Measurements from ENCODE around the gene SKI.
A peak's percentile ranks its signal among the peaks of the same experiment; 100 is the strongest.
"Not testable (repeated sequence)": the region's sequence is repeated elsewhere in the genome, so short reads cannot be mapped to it uniquely, and the experiment has no call there.

Gene SKI

GRCh38 chr1:2248854-2249558 lies 20.9 kb downstream of the SKI start:
- no peak for DNase-seq

- no peak for DNase-seq
Observed at GRCh38 chr1:2249559-2249906, 21.4 kb downstream of the SKI start.

GRCh38 chr1:2250721-2251281 lies 22.7 kb downstream of the SKI start:
- no peak for DNase-seq

- no peak for DNase-seq
Observed at GRCh38 chr1:2251363-2251762, 23.2 kb downstream of the SKI start.

- no peak for DNase-seq
Observed at GRCh38 chr1:2251786-2252185, 23.7 kb downstream of the SKI start.

- no peak for DNase-seq
Observed at GRCh38 chr1:2252423-2252822, 24.3 kb downstream of the SKI start.

GRCh38 chr1:2253036-2253796 lies 25.1 kb downstream of the SKI start:
- no peak for DNase-seq

GRCh38 chr1:2253797-2254480 lies 25.8 kb downstream of the SKI start:
- DNase-seq = no peak

- no peak for DNase-seq
Observed at GRCh38 chr1:2255047-2255419, 26.9 kb downstream of the SKI start.

- peak; percentile 62 for DNase-seq
Observed at GRCh38 chr1:2255420-2256369, 27.6 kb downstream of the SKI start.

GRCh38 chr1:2256435-2257244 lies 28.5 kb downstream of the SKI start:
- DNase-seq = no peak

- DNase-seq = no peak
Observed at GRCh38 chr1:2257245-2257627, 29.1 kb downstream of the SKI start.

- no peak for DNase-seq
Observed at GRCh38 chr1:2258122-2258681, 30.1 kb downstream of the SKI start.

GRCh38 chr1:2258996-2259395 lies 30.9 kb downstream of the SKI start:
- peak; percentile 54 for DNase-seq

GRCh38 chr1:2259668-2260402 lies 31.7 kb downstream of the SKI start:
- DNase-seq = no peak

GRCh38 chr1:2260470-2260869 lies 32.4 kb downstream of the SKI start:
- not testable (repeated sequence) for DNase-seq

GRCh38 chr1:2260917-2261316 lies 32.8 kb downstream of the SKI start:
- no peak for DNase-seq

GRCh38 chr1:2261476-2262395 lies 33.6 kb downstream of the SKI start:
- not testable (repeated sequence) for DNase-seq

GRCh38 chr1:2266301-2266975 lies 38.3 kb downstream of the SKI start:
- no peak for DNase-seq
